Loucy (cell line): ENCODE measurements around the gene OLFM3.
A peak's percentile ranks its signal among the peaks of the same experiment; 100 is the strongest.

Experiments
- H2AFZ ChIP-seq: fragments of 200-600 bp; sonication (generic); 2 replicates; pipeline ENCODE4 v1.6.0; 2016; ENCODE audit warnings: antibody characterized with exemption, mild to moderate bottlenecking, low read length, moderate library complexity
- H3F3A ChIP-seq: fragments of 200-600 bp; 2 replicates; pipeline ENCODE4 v1.6.0; 2016; ENCODE audit warnings: antibody characterized with exemption, low read depth, mild to moderate bottlenecking
- H3K27me3 ChIP-seq: fragments of 200-600 bp; sonication (generic); 2 replicates; pipeline ENCODE4 v1.6.1; 2014; ENCODE audit warnings: low read length, mild to moderate bottlenecking; ENCODE audit not compliant: insufficient read depth, poor library complexity, severe bottlenecking
- H3K36me3 ChIP-seq: fragments of 200-600 bp; sonication (generic); 2 replicates; pipeline ENCODE4 v1.6.1; 2016; ENCODE audit warnings: low read length; ENCODE audit not compliant: insufficient read depth
- H3K4me1 ChIP-seq: fragments of 200-600 bp; sonication (generic); 2 replicates; pipeline ENCODE4 v1.5.1; 2014; ENCODE audit warnings: low read length, mild to moderate bottlenecking; ENCODE audit not compliant: insufficient read depth, poor library complexity, severe bottlenecking
- H3K4me2 ChIP-seq: fragments of 200-600 bp; sonication (generic); 2 replicates; pipeline ENCODE4 v1.6.0; 2014; ENCODE audit warnings: antibody characterized with exemption, low read length, low read depth, mild to moderate bottlenecking; ENCODE audit not compliant: poor library complexity, severe bottlenecking
- H3K4me3 ChIP-seq: fragments of 200-600 bp; sonication (generic); 2 replicates; pipeline ENCODE4 v1.5.1; 2014; ENCODE audit warnings: low read length, mild to moderate bottlenecking, mixed read lengths; ENCODE audit not compliant: poor library complexity, severe bottlenecking
- H3K79me2 ChIP-seq: fragments of 200-600 bp; sonication (generic); 2 replicates; pipeline ENCODE4 v1.6.1; 2014; ENCODE audit warnings: low read length; ENCODE audit not compliant: insufficient read depth
- H3K9ac ChIP-seq: fragments of 200-600 bp; sonication (generic); 2 replicates; pipeline ENCODE4 v1.6.0; 2014; ENCODE audit warnings: mild to moderate bottlenecking, low read depth, low read length, moderate library complexity; ENCODE audit not compliant: poor library complexity, severe bottlenecking
- H3K9me2 ChIP-seq: fragments of 200-600 bp; sonication (generic); replicated peaks from 2 replicates; pipeline ENCODE4 v1.6.1; 2016; ENCODE audit warnings: low read depth, low read length, mixed read lengths
- H3K9me3 ChIP-seq: fragments of 200-600 bp; sonication (generic); 2 replicates; pipeline ENCODE4 v1.6.1; 2014; ENCODE audit warnings: mild to moderate bottlenecking, antibody characterized with exemption, low read length, low read depth; ENCODE audit not compliant: insufficient read depth
- H4K20me1 ChIP-seq: fragments of 200-600 bp; sonication (generic); 2 replicates; pipeline ENCODE4 v1.6.0; 2014; ENCODE audit warnings: antibody characterized with exemption, low read length, mild to moderate bottlenecking; ENCODE audit not compliant: insufficient read depth, poor library complexity, severe bottlenecking
- EZH2phosphoT487 ChIP-seq: fragments of 200-600 bp; IDR thresholded peaks from 2 replicates; pipeline ENCODE4 v1.6.1; 2018; ENCODE audit warnings: antibody characterized with exemption, mild to moderate bottlenecking, moderate library complexity, borderline replicate concordance
- TF ChIP-seq, protein P1 (sequence below): fragments of 200-600 bp; sonication (generic); conservative IDR thresholded peaks from 2 replicates; pipeline ENCODE4 v1.5.1; 2014; ENCODE audit warnings: mild to moderate bottlenecking, antibody characterized with exemption, low read length

The OLFM3 gene

DNA sequence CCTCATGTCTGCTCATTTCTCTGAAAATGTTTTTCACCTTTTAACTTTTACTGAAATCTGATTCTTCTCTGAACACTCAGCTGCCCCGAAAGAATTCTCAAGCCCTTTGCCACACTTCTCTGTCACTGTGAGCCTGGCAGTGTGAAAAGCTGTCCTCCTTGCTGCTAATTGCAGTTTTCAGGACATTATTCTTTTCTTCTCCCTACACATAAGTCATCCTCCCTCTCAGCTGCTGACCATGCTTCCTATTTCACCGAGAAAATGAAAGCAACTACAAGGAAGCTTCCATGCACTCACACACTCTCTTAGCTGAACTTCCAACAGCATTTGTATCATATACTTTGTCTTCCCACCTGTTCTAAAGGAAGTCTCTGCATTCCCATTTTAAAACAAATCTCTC lies 15.8 kb downstream of the OLFM3 start:
- Histone ChIP-seq H3K4me2 (peak overlapping the region; percentile 36), H3K36me3 (no peaks in the 10 kb centered on the region), H3K4me1 (no peaks in the 10 kb centered on the region), H3K79me2 (no peaks in the 10 kb centered on the region), H3F3A (no peaks in the 10 kb centered on the region), H3K9ac (no peak overlapping the region), H2AFZ (peak overlapping the region; percentile 43; the same call in 1 of the 2 replicates), H3K4me3 (peak overlapping the region; percentile 8), H4K20me1 (no peaks in the 10 kb centered on the region), H3K27me3 (no peaks in the 10 kb centered on the region), H3K9me2 (no peaks in the 10 kb centered on the region), H3K9me3 (no peaks in the 10 kb centered on the region)
- TF ChIP-seq, protein P1, sequence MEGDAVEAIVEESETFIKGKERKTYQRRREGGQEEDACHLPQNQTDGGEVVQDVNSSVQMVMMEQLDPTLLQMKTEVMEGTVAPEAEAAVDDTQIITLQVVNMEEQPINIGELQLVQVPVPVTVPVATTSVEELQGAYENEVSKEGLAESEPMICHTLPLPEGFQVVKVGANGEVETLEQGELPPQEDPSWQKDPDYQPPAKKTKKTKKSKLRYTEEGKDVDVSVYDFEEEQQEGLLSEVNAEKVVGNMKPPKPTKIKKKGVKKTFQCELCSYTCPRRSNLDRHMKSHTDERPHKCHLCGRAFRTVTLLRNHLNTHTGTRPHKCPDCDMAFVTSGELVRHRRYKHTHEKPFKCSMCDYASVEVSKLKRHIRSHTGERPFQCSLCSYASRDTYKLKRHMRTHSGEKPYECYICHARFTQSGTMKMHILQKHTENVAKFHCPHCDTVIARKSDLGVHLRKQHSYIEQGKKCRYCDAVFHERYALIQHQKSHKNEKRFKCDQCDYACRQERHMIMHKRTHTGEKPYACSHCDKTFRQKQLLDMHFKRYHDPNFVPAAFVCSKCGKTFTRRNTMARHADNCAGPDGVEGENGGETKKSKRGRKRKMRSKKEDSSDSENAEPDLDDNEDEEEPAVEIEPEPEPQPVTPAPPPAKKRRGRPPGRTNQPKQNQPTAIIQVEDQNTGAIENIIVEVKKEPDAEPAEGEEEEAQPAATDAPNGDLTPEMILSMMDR: no peak
- TF ChIP-seq EZH2phosphoT487: no peak

DNA sequence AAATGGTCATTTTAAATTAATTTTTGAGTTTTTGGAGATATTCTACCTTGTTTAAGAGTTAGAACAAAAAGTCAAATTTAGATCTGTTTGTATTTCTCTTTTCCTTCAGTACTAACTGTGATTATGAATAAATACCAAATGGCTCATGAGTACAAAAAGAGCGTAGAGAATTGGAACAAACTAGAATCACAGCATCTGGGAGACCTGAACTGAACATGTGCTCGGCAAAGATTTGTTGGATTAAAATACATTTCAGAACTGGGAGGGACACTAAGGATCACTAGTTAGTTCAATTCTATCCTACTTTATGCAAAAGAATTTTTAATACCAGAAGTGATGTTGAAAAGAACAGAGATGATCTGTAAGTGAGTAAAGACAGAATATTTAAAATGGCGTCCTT lies 19.5 kb downstream of the OLFM3 start:
- H2AFZ ChIP-seq: no peak overlapping the region
- H3K27me3 ChIP-seq: no peaks in the 10 kb centered on the region
- H3K9me3 ChIP-seq: no peaks in the 10 kb centered on the region
- H3K9me2 ChIP-seq: no peaks in the 10 kb centered on the region
- H3K4me2 ChIP-seq: no peak overlapping the region
- H3K79me2 ChIP-seq: no peaks in the 10 kb centered on the region
- H3K36me3 ChIP-seq: no peaks in the 10 kb centered on the region
- no peak overlapping the region for H3K9ac ChIP-seq
- H4K20me1 ChIP-seq: no peaks in the 10 kb centered on the region
- no peaks in the 10 kb centered on the region for H3K4me1 ChIP-seq
- no peak for TF ChIP-seq EZH2phosphoT487
- TF ChIP-seq, protein P1: no peak
- H3F3A ChIP-seq: no peaks in the 10 kb centered on the region
- H3K4me3 ChIP-seq: no peak overlapping the region

GRCh38 chr1:101976161-101976560 lies 20.6 kb downstream of the OLFM3 start:
- H3K4me3 ChIP-seq: no peak overlapping the region
- no peak for TF ChIP-seq EZH2phosphoT487
- TF ChIP-seq, protein P1: no peak

More at GRCh38 chr1:101976161-101976560, 20.6 kb downstream of the OLFM3 start:
- no peaks in the 10 kb centered on the region for H3K9me2 ChIP-seq
- H3K27me3 ChIP-seq: no peaks in the 10 kb centered on the region
- no peak overlapping the region for H3K9ac ChIP-seq
- H3F3A ChIP-seq: no peaks in the 10 kb centered on the region
- no peak overlapping the region for H3K4me2 ChIP-seq
- H4K20me1 ChIP-seq: no peaks in the 10 kb centered on the region
- H3K9me3 ChIP-seq: no peaks in the 10 kb centered on the region
- no peak overlapping the region for H2AFZ ChIP-seq
- no peaks in the 10 kb centered on the region for H3K36me3 ChIP-seq
- H3K4me1 ChIP-seq: no peaks in the 10 kb centered on the region
- no peaks in the 10 kb centered on the region for H3K79me2 ChIP-seq
